OCI-LY7 (cell line): ENCODE results near the gene PCYT1A. TPM values are rescaled to one million over a fixed set of nuclear protein-coding genes. Genes with fewer than 3 reads are reported as not detected.
"Not testable (repeated sequence)": the region's sequence is repeated elsewhere in the genome, so short reads cannot be mapped to it uniquely, and the experiment has no call there.

ENCODE experiments used
- BruUV-seq: library from RNA; stranded (reverse); fragments of 400-500 nt; replicated peaks from 2 replicates; lab custom pipeline; 2021; lab: Mats Ljungman, UMichigan
- CTCF ChIA-PET: fragments of 300-600 bp; sonication (Branson Sonifier 250); formaldehyde crosslinking; loops from one replicate; lab custom pipeline; 2022; ENCODE audit warnings: antibody characterized with exemption; ENCODE audit not compliant: unreplicated experiment; lab: Charles Lee
- POLR2A ChIA-PET: fragments of 300-600 bp; sonication (Branson Sonifier 250); formaldehyde crosslinking; loops from one replicate; lab custom pipeline; 2022; ENCODE audit warnings: antibody characterized with exemption; lab: Charles Lee
- DNase-seq: peaks from one replicate; pipeline ENCODE4 v3.0.0-alpha.2; 2015; ENCODE audit warnings: low spot score
- H2AFZ ChIP-seq: fragments of 200-600 bp; sonication (generic), shearing (Covaris generic); 2 replicates; pipeline ENCODE4 v1.6.1; 2014; ENCODE audit warnings: mild to moderate bottlenecking, antibody characterized with exemption, low read length, moderate library complexity
- H3K27ac ChIP-seq: fragments of 200-600 bp; sonication (generic); 2 replicates; pipeline ENCODE4 v1.5.1; 2014; ENCODE audit warnings: mixed run types, low read depth, mild to moderate bottlenecking, moderate library complexity, low read length, inconsistent platforms; ENCODE audit not compliant: poor library complexity, severe bottlenecking
- H3K36me3 ChIP-seq: fragments of 200-600 bp; sonication (generic); 2 replicates; pipeline ENCODE4 v1.6.1; 2014; ENCODE audit warnings: mild to moderate bottlenecking, antibody characterized with exemption, low read length, moderate library complexity, mixed read lengths; ENCODE audit not compliant: insufficient read depth
- H3K4me1 ChIP-seq: fragments of 200-600 bp; sonication (generic); 2 replicates; pipeline ENCODE4 v1.5.1; 2014; ENCODE audit warnings: mild to moderate bottlenecking, low read length; ENCODE audit not compliant: insufficient read depth, poor library complexity, severe bottlenecking
- H3K4me2 ChIP-seq: fragments of 200-600 bp; sonication (generic); 2 replicates; pipeline ENCODE4 v1.6.1; 2014; ENCODE audit warnings: mild to moderate bottlenecking, low read length
- H3K4me3 ChIP-seq: fragments of 200-600 bp; sonication (generic); 2 replicates; pipeline ENCODE4 v1.5.1; 2014; ENCODE audit warnings: mild to moderate bottlenecking, low read depth, low read length; ENCODE audit not compliant: poor library complexity, severe bottlenecking
- H3K79me2 ChIP-seq: fragments of 200-600 bp; sonication (generic); 2 replicates; pipeline ENCODE4 v1.6.1; 2016; ENCODE audit warnings: low read depth, mild to moderate bottlenecking, low read length, moderate library complexity, mixed read lengths; ENCODE audit not compliant: insufficient read depth
- H3K9me2 ChIP-seq: fragments of 200-600 bp; sonication (generic); 2 replicates; pipeline ENCODE4 v1.6.1; 2016; ENCODE audit warnings: mild to moderate bottlenecking, low read length, mixed read lengths; ENCODE audit not compliant: insufficient read depth
- H3K9me3 ChIP-seq: fragments of 200-600 bp; sonication (generic); 2 replicates; pipeline ENCODE4 v1.6.1; 2014; ENCODE audit warnings: mild to moderate bottlenecking, mixed run types, low read length, mixed read lengths
- H4K20me1 ChIP-seq: fragments of 200-600 bp; sonication (generic); 2 replicates; pipeline ENCODE4 v1.6.1; 2014; ENCODE audit warnings: mild to moderate bottlenecking, antibody characterized with exemption, low read length, moderate library complexity, mixed read lengths; ENCODE audit not compliant: insufficient read depth
- CTCF ChIP-seq: fragments of 200-600 bp; sonication (generic); conservative IDR thresholded peaks from 2 replicates; pipeline ENCODE4 v1.5.1; 2014; ENCODE audit warnings: mild to moderate bottlenecking, antibody characterized with exemption, low read length, moderate library complexity, mixed read lengths
- EZH2phosphoT487 ChIP-seq: fragments of 200-600 bp; sonication (generic); IDR thresholded peaks from 2 replicates; pipeline ENCODE4 v1.6.1; 2018; ENCODE audit warnings: low read depth, borderline replicate concordance, mild to moderate bottlenecking, mixed run types, antibody characterized with exemption, low read length, moderate library complexity, mixed read lengths
- intact Hi-C: fragments of 100-400 bp; cut with micrococcal nuclease; formaldehyde crosslinking; loops from one replicate; pipeline ENCODE4 v1.10.0; 2022; ENCODE audit not compliant: unreplicated experiment
- total RNA-seq, 2 experiments: library from RNA; depleted of rRNA in 1 of 2; stranded (reverse); fragments of >200 nt in 1 of 2; shearing (Covaris generic) in 1 of 2; gene quantifications; 2 replicates each; pipeline ENCODE4 v1.2.3, GENCODE V29; 2014 to 2022

The PCYT1A gene
- total RNA-seq, 2 experiments from 2014 or later: 21.6 to 27.1 TPM

GRCh38 chr3:196246612-196247308 lies 40.8 kb downstream of the PCYT1A start:
- H2AFZ ChIP-seq: no peak overlapping the region
- intact Hi-C loops: no loop called here
- CTCF ChIA-PET: no interaction called here
- H3K4me2 ChIP-seq: no peak overlapping the region
- no peaks in the 10 kb centered on the region for H3K9me3 ChIP-seq
- no peaks in the 10 kb centered on the region for H3K79me2 ChIP-seq
- H3K36me3 ChIP-seq: peaks cover 14% of the 10 kb centered on the region
- H3K4me3 ChIP-seq: no peak overlapping the region
- H3K9me2 ChIP-seq: no peaks in the 10 kb centered on the region
- DNase-seq: no peak
- H3K4me1 ChIP-seq: no peaks in the 10 kb centered on the region
- TF ChIP-seq CTCF (no peak), EZH2phosphoT487 (no peak)
- H4K20me1 ChIP-seq: no peaks in the 10 kb centered on the region
- no peak overlapping the region for H3K27ac ChIP-seq
- POLR2A ChIA-PET: interaction anchor here (0.7 kb wide), 1 partner anchor 203 kb away, joined by 3 read pairs; no protein-coding TSS in a partner anchor
- no TSS peak for BruUV-seq

GRCh38 chr3:196244166-196244565 lies 43.4 kb downstream of the PCYT1A start:
- BruUV-seq, H4K20me1 ChIP-seq, intact Hi-C loops, H3K9me3 ChIP-seq, H3K4me1 ChIP-seq, POLR2A ChIA-PET, H3K4me2 ChIP-seq, H3K27ac ChIP-seq, H3K9me2 ChIP-seq, CTCF ChIA-PET, H2AFZ ChIP-seq, H3K79me2 ChIP-seq, DNase-seq, H3K4me3 ChIP-seq: not testable (repeated sequence)
- H3K36me3 ChIP-seq: peaks cover 19% of the 10 kb centered on the region

- Histone ChIP-seq H3K36me3 (peaks cover 23% of the 10 kb centered on the region), H3K4me2 (no peak overlapping the region), H4K20me1 (no peaks in the 10 kb centered on the region), H3K9me3 (no peaks in the 10 kb centered on the region), H3K79me2 (no peaks in the 10 kb centered on the region), H2AFZ (no peak overlapping the region), H3K4me1 (no peaks in the 10 kb centered on the region), H3K9me2 (no peaks in the 10 kb centered on the region), H3K4me3 (no peak overlapping the region), H3K27ac (no peak overlapping the region)
- POLR2A ChIA-PET: interaction anchor here (0.5 to 1.0 kb wide), 3 partner anchors 27 to 184 kb away, joined by 3 to 5 read pairs (median 5); no protein-coding TSS in a partner anchor
- BruUV-seq: no TSS peak
- TF ChIP-seq CTCF (no peak), EZH2phosphoT487 (no peak)
- CTCF ChIA-PET: no interaction called here
- intact Hi-C loops: no loop called here
- DNase-seq: no peak
Measured at GRCh38 chr3:196241704-196242103, 45.8 kb downstream of the PCYT1A start.
